OCI-LY7 (cell line): ENCODE measurements around the gene STUM. TPM values are rescaled to one million over a fixed set of nuclear protein-coding genes. Genes with fewer than 3 reads are reported as not detected.

Source experiments
- BruUV-seq: library from RNA; stranded (reverse); fragments of 400-500 nt; replicated peaks from 2 replicates; lab custom pipeline; 2021; lab: Mats Ljungman, UMichigan
- CTCF ChIA-PET: fragments of 300-600 bp; sonication (Branson Sonifier 250); formaldehyde crosslinking; loops from one replicate; lab custom pipeline; 2022; ENCODE audit warnings: antibody characterized with exemption; ENCODE audit not compliant: unreplicated experiment; lab: Charles Lee
- POLR2A ChIA-PET: fragments of 300-600 bp; sonication (Branson Sonifier 250); formaldehyde crosslinking; loops from one replicate; lab custom pipeline; 2022; ENCODE audit warnings: antibody characterized with exemption; lab: Charles Lee
- DNase-seq: peaks from one replicate; pipeline ENCODE4 v3.0.0-alpha.2; 2015; ENCODE audit warnings: low spot score
- H2AFZ ChIP-seq: fragments of 200-600 bp; sonication (generic), shearing (Covaris generic); 2 replicates; pipeline ENCODE4 v1.6.1; 2014; ENCODE audit warnings: mild to moderate bottlenecking, antibody characterized with exemption, low read length, moderate library complexity
- H3K27ac ChIP-seq: fragments of 200-600 bp; sonication (generic); 2 replicates; pipeline ENCODE4 v1.5.1; 2014; ENCODE audit warnings: mixed run types, low read depth, mild to moderate bottlenecking, moderate library complexity, low read length, inconsistent platforms; ENCODE audit not compliant: poor library complexity, severe bottlenecking
- H3K36me3 ChIP-seq: fragments of 200-600 bp; sonication (generic); 2 replicates; pipeline ENCODE4 v1.6.1; 2014; ENCODE audit warnings: mild to moderate bottlenecking, antibody characterized with exemption, low read length, moderate library complexity, mixed read lengths; ENCODE audit not compliant: insufficient read depth
- H3K4me1 ChIP-seq: fragments of 200-600 bp; sonication (generic); 2 replicates; pipeline ENCODE4 v1.5.1; 2014; ENCODE audit warnings: mild to moderate bottlenecking, low read length; ENCODE audit not compliant: insufficient read depth, poor library complexity, severe bottlenecking
- H3K4me2 ChIP-seq: fragments of 200-600 bp; sonication (generic); 2 replicates; pipeline ENCODE4 v1.6.1; 2014; ENCODE audit warnings: mild to moderate bottlenecking, low read length
- H3K4me3 ChIP-seq: fragments of 200-600 bp; sonication (generic); 2 replicates; pipeline ENCODE4 v1.5.1; 2014; ENCODE audit warnings: mild to moderate bottlenecking, low read depth, low read length; ENCODE audit not compliant: poor library complexity, severe bottlenecking
- H3K79me2 ChIP-seq: fragments of 200-600 bp; sonication (generic); 2 replicates; pipeline ENCODE4 v1.6.1; 2016; ENCODE audit warnings: low read depth, mild to moderate bottlenecking, low read length, moderate library complexity, mixed read lengths; ENCODE audit not compliant: insufficient read depth
- H3K9me2 ChIP-seq: fragments of 200-600 bp; sonication (generic); 2 replicates; pipeline ENCODE4 v1.6.1; 2016; ENCODE audit warnings: mild to moderate bottlenecking, low read length, mixed read lengths; ENCODE audit not compliant: insufficient read depth
- H3K9me3 ChIP-seq: fragments of 200-600 bp; sonication (generic); 2 replicates; pipeline ENCODE4 v1.6.1; 2014; ENCODE audit warnings: mild to moderate bottlenecking, mixed run types, low read length, mixed read lengths
- H4K20me1 ChIP-seq: fragments of 200-600 bp; sonication (generic); 2 replicates; pipeline ENCODE4 v1.6.1; 2014; ENCODE audit warnings: mild to moderate bottlenecking, antibody characterized with exemption, low read length, moderate library complexity, mixed read lengths; ENCODE audit not compliant: insufficient read depth
- EZH2phosphoT487 ChIP-seq: fragments of 200-600 bp; sonication (generic); IDR thresholded peaks from 2 replicates; pipeline ENCODE4 v1.6.1; 2018; ENCODE audit warnings: low read depth, borderline replicate concordance, mild to moderate bottlenecking, mixed run types, antibody characterized with exemption, low read length, moderate library complexity, mixed read lengths
- intact Hi-C: fragments of 100-400 bp; cut with micrococcal nuclease; formaldehyde crosslinking; loops from one replicate; pipeline ENCODE4 v1.10.0; 2022; ENCODE audit not compliant: unreplicated experiment
- total RNA-seq, 2 experiments: library from RNA; depleted of rRNA in 1 of 2; stranded (reverse); fragments of >200 nt in 1 of 2; shearing (Covaris generic) in 1 of 2; gene quantifications; 2 replicates each; pipeline ENCODE4 v1.2.3, GENCODE V29; 2014 to 2022
- TF ChIP-seq, protein P1 (sequence below): fragments of 200-600 bp; sonication (generic); conservative IDR thresholded peaks from 2 replicates; pipeline ENCODE4 v1.5.1; 2014; ENCODE audit warnings: mild to moderate bottlenecking, antibody characterized with exemption, low read length, moderate library complexity, mixed read lengths

STUM gene
- total RNA-seq, 2 experiments from 2014 or later, result not detected

DNA sequence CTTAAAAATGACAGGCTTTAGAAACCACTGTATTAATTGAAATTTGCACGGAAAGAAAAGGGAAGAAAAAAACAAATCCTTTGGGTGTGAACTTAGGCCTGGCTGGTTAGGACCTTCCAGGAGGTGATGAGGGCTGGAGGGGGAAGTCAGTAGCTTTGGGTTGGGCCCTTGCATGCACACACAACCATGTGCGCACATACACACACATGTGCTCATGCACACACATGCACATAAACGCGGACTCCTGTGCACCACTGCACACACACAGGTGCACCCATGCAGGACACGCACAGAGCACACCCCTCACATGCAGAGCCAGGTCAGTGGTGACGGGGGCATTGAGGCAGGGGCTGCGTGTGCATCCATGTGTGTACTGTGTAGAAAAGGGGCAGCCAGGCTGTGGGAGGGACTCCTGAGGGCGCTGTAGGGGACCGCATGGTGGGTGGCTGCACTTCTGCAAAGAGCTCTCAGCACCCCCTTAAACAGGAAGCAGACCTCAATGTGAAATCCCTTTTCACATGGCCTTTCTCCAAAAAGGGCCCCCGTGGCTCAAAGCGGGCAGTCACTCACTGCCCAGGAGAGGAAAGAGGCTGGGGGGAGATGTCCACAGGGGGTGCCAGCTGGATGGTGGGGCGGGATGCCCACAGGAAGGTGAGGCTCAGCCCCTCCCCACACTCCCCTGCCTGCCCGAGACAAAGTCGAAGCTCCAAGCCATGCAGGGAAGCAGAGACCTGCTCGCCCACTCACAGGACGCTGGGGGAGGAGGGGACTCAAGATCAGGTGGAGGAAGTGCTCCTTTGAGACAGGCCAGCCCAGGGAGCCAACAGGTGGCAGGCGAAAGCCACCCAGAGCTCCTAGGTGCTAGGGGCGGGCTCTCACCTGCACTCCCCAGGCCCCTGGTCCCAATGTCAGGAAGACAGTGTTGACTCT is 95.3 kb downstream of the STUM start:
- POLR2A ChIA-PET, result interaction anchor here (0.6 to 1.5 kb wide), 6 partner anchors 9 to 182 kb away, joined by 3 to 4 read pairs (median 4); no protein-coding TSS in a partner anchor
- CTCF ChIA-PET, result interaction anchor here (0.5 to 1.4 kb wide), 5 partner anchors 9 to 43 kb away, joined by 3 to 4 read pairs (median 4); no protein-coding TSS in a partner anchor
- TF ChIP-seq, protein P1, sequence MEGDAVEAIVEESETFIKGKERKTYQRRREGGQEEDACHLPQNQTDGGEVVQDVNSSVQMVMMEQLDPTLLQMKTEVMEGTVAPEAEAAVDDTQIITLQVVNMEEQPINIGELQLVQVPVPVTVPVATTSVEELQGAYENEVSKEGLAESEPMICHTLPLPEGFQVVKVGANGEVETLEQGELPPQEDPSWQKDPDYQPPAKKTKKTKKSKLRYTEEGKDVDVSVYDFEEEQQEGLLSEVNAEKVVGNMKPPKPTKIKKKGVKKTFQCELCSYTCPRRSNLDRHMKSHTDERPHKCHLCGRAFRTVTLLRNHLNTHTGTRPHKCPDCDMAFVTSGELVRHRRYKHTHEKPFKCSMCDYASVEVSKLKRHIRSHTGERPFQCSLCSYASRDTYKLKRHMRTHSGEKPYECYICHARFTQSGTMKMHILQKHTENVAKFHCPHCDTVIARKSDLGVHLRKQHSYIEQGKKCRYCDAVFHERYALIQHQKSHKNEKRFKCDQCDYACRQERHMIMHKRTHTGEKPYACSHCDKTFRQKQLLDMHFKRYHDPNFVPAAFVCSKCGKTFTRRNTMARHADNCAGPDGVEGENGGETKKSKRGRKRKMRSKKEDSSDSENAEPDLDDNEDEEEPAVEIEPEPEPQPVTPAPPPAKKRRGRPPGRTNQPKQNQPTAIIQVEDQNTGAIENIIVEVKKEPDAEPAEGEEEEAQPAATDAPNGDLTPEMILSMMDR, result peak; percentile 62
- TF ChIP-seq EZH2phosphoT487, result no peak
- peak overlapping the region; percentile 62 for H3K27ac ChIP-seq
- H3K9me3 ChIP-seq, result no peaks in the 10 kb centered on the region
- BruUV-seq, result no TSS peak
- H2AFZ ChIP-seq, result peak overlapping the region; percentile 20; the same call in 1 of the 2 replicates
- DNase-seq, result peak; percentile 72
- peak overlapping the region; percentile 59 for H3K4me2 ChIP-seq
- no peaks in the 10 kb centered on the region for H3K79me2 ChIP-seq
- no peaks in the 10 kb centered on the region for H4K20me1 ChIP-seq
- peaks cover 87% of the 10 kb centered on the region for H3K36me3 ChIP-seq
- intact Hi-C loops, result loop anchor here (1.0 kb wide), 1 partner anchor 184 kb away; no protein-coding TSS in a partner anchor
- H3K4me3 ChIP-seq, result peak overlapping the region; percentile 7
- H3K9me2 ChIP-seq, result no peaks in the 10 kb centered on the region
- H3K4me1 ChIP-seq, result peaks cover 39% of the 10 kb centered on the region

DNA sequence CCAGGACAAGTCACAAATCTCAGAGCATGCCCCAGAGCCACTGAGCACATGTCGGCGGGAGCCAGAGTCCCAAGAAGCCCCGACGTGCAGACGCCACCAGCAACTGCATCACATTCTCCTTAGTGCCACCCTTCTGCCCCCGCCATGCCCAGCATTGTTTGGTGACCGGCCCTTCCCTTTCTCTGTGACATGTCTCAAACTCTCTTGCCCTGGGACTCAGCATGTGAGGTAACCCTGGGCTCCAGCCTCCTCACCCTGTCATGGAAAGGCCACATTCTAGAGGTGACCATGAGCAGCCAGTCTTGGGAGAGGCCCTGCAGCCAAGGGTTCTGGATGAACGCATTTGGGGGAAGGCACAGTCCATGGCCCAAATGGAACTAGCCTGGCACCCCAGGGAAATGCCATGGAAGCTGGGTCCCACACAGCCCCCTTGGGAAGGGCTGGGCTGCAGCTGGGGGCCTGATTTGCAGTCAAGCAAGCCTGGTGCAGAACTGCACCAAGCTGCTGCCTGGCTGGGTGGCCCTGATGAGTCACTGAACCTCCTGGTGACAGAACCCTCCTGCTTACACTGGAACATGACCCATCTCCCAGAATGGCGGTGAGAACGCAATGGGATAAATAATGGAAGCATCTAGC is 96.1 kb downstream of the STUM start:
- CTCF ChIA-PET, result interaction anchor here (0.5 to 1.4 kb wide), 5 partner anchors 9 to 171 kb away, joined by 3 to 5 read pairs (median 4); no protein-coding TSS in a partner anchor

More for the DNA sequence above, 96.1 kb downstream of the STUM start:
- Histone ChIP-seq H3K36me3 (peaks cover 87% of the 10 kb centered on the region), H3K9me3 (no peaks in the 10 kb centered on the region), H3K4me1 (peaks cover 39% of the 10 kb centered on the region), H3K9me2 (no peaks in the 10 kb centered on the region), H2AFZ (no peak overlapping the region), H3K4me2 (peak overlapping the region; percentile 59), H3K27ac (peak overlapping the region; percentile 62), H3K4me3 (peak overlapping the region; percentile 7), H3K79me2 (peaks cover 4% of the 10 kb centered on the region; the same call in 1 of the 2 replicates), H4K20me1 (no peaks in the 10 kb centered on the region)
- DNase-seq, result no peak
- TF ChIP-seq, protein P1, result no peak
- TF ChIP-seq EZH2phosphoT487, result no peak
- intact Hi-C loops, result loop anchor here (1.0 kb wide), 1 partner anchor 184 kb away; no protein-coding TSS in a partner anchor
- no TSS peak for BruUV-seq
- POLR2A ChIA-PET, result interaction anchor here (0.8 to 1.5 kb wide), 3 partner anchors 8 to 74 kb away, joined by 3 to 4 read pairs (median 3); no protein-coding TSS in a partner anchor
